Activated naive CD8-positive, alpha-beta T cell treated with anti-CD3 and anti-CD28 coated beads, Interleukin-2, amount 10 ng/mL, durations not matched to agents 7 days and 5 days (primary cell): Measurements from ENCODE around the gene TTC39A. TPM values are rescaled to one million over a fixed set of nuclear protein-coding genes. Genes with fewer than 3 reads are reported as not detected.
"Not testable (repeated sequence)": the region's sequence is repeated elsewhere in the genome, so short reads cannot be mapped to it uniquely, and the experiment has no call there.

Source experiments
- ATAC-seq: fragments of 150-1000 bp; cut with Tn5 transposase; one replicate; pipeline ENCODE4 v1.10.0; 2021; ENCODE audit warnings: low read depth, moderate library complexity
- POLR2A ChIA-PET: fragments of 350-600 bp; sonication (Branson Sonifier 250); formaldehyde crosslinking; loops from one replicate; lab custom pipeline; 2021; ENCODE audit warnings: antibody characterized with exemption; lab: Charles Lee
- DNase-seq: peaks from one replicate; pipeline ENCODE4 v3.0.0; 2021
- H3K27ac Mint-ChIP-seq: one replicate; pipeline ENCODE4 v1.8.0; 2022; ENCODE audit warnings: mild to moderate bottlenecking, mixed read lengths
- H3K27me3 Mint-ChIP-seq: one replicate; pipeline ENCODE4 v1.8.0; 2022; ENCODE audit warnings: mild to moderate bottlenecking, moderate library complexity, mixed read lengths
- H3K36me3 Mint-ChIP-seq: one replicate; pipeline ENCODE4 v1.8.0; 2021; ENCODE audit warnings: mild to moderate bottlenecking, mixed read lengths
- H3K4me1 Mint-ChIP-seq: one replicate; pipeline ENCODE4 v1.8.0; 2021; ENCODE audit warnings: mixed read lengths
- H3K4me3 Mint-ChIP-seq: one replicate; pipeline ENCODE4 v1.8.0; 2022; ENCODE audit warnings: mild to moderate bottlenecking, moderate library complexity, mixed read lengths
- H3K9me3 Mint-ChIP-seq: one replicate; pipeline ENCODE4 v1.8.0; 2021; ENCODE audit warnings: mixed read lengths
- total RNA-seq, 2 experiments: library from RNA; stranded (reverse); gene quantifications; one replicate each; pipeline ENCODE4 v1.2.3, GENCODE V29; 2021

TTC39A gene
- total RNA-seq, 2 experiments from 2014 or later, result not detected

GRCh38 chr1:51274676-51275075 lies 55.7 kb downstream of the TTC39A start:
- no peak for ATAC-seq
- no peaks in the 10 kb centered on the region for H3K27me3 Mint-ChIP-seq
- H3K4me3 Mint-ChIP-seq, result no peak overlapping the region
- H3K36me3 Mint-ChIP-seq, result peaks cover 21% of the 10 kb centered on the region
- POLR2A ChIA-PET, result no interaction called here
- no peak overlapping the region for H3K27ac Mint-ChIP-seq
- DNase-seq, result no peak
- peaks cover 6% of the 10 kb centered on the region for H3K4me1 Mint-ChIP-seq
- no peaks in the 10 kb centered on the region for H3K9me3 Mint-ChIP-seq

- H3K4me3 Mint-ChIP-seq, result no peak overlapping the region
- DNase-seq (no peak), ATAC-seq (no peak)
- H3K36me3 Mint-ChIP-seq, result peaks cover 24% of the 10 kb centered on the region
- H3K27me3 Mint-ChIP-seq, result no peaks in the 10 kb centered on the region
- H3K9me3 Mint-ChIP-seq, result no peaks in the 10 kb centered on the region
- POLR2A ChIA-PET, result no interaction called here
- peaks cover 15% of the 10 kb centered on the region for H3K4me1 Mint-ChIP-seq
- H3K27ac Mint-ChIP-seq, result no peak overlapping the region
Measured at GRCh38 chr1:51272916-51273315, 57.4 kb downstream of the TTC39A start.

DNA sequence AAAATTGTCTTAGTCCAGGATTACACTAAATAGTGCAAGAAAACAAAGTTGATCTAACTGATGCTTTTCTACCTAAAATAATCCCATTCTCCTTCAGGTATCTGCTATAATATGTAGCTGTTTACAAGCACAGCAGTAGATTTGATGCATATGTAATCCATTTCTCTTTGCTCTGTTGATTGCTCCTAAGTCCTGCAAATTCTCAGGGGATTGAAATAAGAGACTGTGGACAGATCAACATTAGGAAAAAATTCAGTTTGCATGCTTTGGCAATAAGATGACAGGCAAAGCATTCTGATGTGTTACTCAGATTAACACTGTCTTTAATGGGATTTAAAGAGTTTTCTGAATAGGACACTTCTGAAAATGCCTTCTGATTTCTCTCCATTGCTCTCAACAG lies 59.6 kb downstream of the TTC39A start:
- H3K4me1 Mint-ChIP-seq, result peaks cover 29% of the 10 kb centered on the region
- no peaks in the 10 kb centered on the region for H3K9me3 Mint-ChIP-seq
- H3K27me3 Mint-ChIP-seq, result no peaks in the 10 kb centered on the region
- ATAC-seq, result no peak
- H3K4me3 Mint-ChIP-seq, result no peak overlapping the region
- no peak overlapping the region for H3K27ac Mint-ChIP-seq
- no peak for DNase-seq
- POLR2A ChIA-PET, result no interaction called here
- peaks cover 24% of the 10 kb centered on the region for H3K36me3 Mint-ChIP-seq

DNA sequence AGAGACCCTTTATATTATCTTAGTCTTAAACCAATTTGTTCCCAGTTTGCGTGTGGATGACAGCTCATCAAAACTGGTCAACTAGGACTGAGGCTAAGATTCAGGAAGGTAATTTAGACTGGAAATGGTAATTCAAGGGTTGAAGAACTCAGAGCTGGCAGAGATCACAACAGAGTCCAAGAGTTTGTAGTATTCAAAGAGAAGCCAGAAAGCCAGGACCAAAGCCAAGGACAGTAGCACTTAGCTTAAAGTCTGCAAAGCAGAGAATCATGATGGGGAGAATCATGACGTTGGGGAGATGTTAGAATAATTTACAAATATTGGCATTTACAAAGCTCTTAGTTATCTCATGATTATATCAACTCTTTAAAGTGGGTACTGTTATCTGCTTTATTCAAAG lies 61.7 kb downstream of the TTC39A start:
- DNase-seq (no peak), ATAC-seq (no peak)
- Mint-ChIP-seq H3K36me3 (peaks cover 22% of the 10 kb centered on the region), H3K9me3 (no peaks in the 10 kb centered on the region), H3K27ac (peak overlapping the region; percentile 62), H3K4me3 (peak overlapping the region; percentile 11), H3K27me3 (no peaks in the 10 kb centered on the region), H3K4me1 (peaks cover 33% of the 10 kb centered on the region)
- POLR2A ChIA-PET, result no interaction called here

GRCh38 chr1:51266791-51267190 lies 63.6 kb downstream of the TTC39A start:
- no peaks in the 10 kb centered on the region for H3K27me3 Mint-ChIP-seq
- H3K9me3 Mint-ChIP-seq, result no peaks in the 10 kb centered on the region

DNA sequence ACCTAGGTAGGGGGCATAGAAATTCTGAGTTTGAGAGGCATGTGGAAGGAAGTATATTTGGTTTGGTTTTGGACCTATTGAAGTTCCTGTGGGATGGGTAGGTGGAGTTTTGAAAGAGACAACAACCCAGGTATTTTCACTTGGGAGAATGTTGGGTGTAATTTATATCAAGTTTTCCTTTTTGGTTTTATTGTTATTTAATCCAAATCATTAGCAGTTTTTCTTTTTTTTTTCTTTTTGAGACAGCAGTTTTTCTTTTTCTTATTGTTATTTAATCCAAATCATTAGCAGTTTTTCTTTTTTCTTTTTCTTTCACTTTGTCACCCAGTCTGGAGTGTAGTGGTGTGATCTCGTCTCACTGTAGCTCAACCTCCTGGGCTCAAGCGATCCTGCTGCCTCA lies 64.2 kb downstream of the TTC39A start:
- Mint-ChIP-seq H3K4me3 (no peak overlapping the region), H3K27ac (peak overlapping the region; percentile 2), H3K4me1 (peaks cover 37% of the 10 kb centered on the region), H3K27me3 (no peaks in the 10 kb centered on the region), H3K9me3 (no peaks in the 10 kb centered on the region), H3K36me3 (peaks cover 16% of the 10 kb centered on the region)
- POLR2A ChIA-PET, result no interaction called here
- DNase-seq, result no peak
- ATAC-seq, result no peak

More at GRCh38 chr1:51266791-51267190, 63.6 kb downstream of the TTC39A start:
- POLR2A ChIA-PET, result interaction anchor here (1.1 kb wide), 1 partner anchor 30 kb away, joined by 4 read pairs; the partner anchor contains the start of gene RNF11
- H3K27ac Mint-ChIP-seq, result no peak overlapping the region
- DNase-seq (no peak), ATAC-seq (no peak)
- no peak overlapping the region for H3K4me3 Mint-ChIP-seq
- H3K4me1 Mint-ChIP-seq, result peaks cover 34% of the 10 kb centered on the region
- peaks cover 22% of the 10 kb centered on the region for H3K36me3 Mint-ChIP-seq

GRCh38 chr1:51265618-51266017 lies 64.7 kb downstream of the TTC39A start:
- no peaks in the 10 kb centered on the region for H3K9me3 Mint-ChIP-seq
- no peak for DNase-seq
- ATAC-seq, result no peak
- POLR2A ChIA-PET, result no interaction called here
- peaks cover 11% of the 10 kb centered on the region for H3K36me3 Mint-ChIP-seq
- peaks cover 38% of the 10 kb centered on the region for H3K4me1 Mint-ChIP-seq
- no peak overlapping the region for H3K27ac Mint-ChIP-seq
- no peaks in the 10 kb centered on the region for H3K27me3 Mint-ChIP-seq
- H3K4me3 Mint-ChIP-seq, result no peak overlapping the region

GRCh38 chr1:51264451-51264850 lies 65.9 kb downstream of the TTC39A start:
- DNase-seq, result no peak
- no peak overlapping the region for H3K4me3 Mint-ChIP-seq
- H3K9me3 Mint-ChIP-seq, result no peaks in the 10 kb centered on the region
- no peak overlapping the region for H3K27ac Mint-ChIP-seq
- H3K27me3 Mint-ChIP-seq, result no peaks in the 10 kb centered on the region
- POLR2A ChIA-PET, result interaction anchor here (0.6 kb wide), 1 partner anchor 323 kb away, joined by 3 read pairs; no protein-coding TSS in a partner anchor
- ATAC-seq, result no peak
- H3K36me3 Mint-ChIP-seq, result peaks cover 4% of the 10 kb centered on the region
- peaks cover 42% of the 10 kb centered on the region for H3K4me1 Mint-ChIP-seq

- no peaks in the 10 kb centered on the region for H3K9me3 Mint-ChIP-seq
- DNase-seq (no peak), ATAC-seq (no peak)
- H3K27me3 Mint-ChIP-seq, result no peaks in the 10 kb centered on the region
- H3K36me3 Mint-ChIP-seq, result peaks cover 4% of the 10 kb centered on the region
- H3K4me1 Mint-ChIP-seq, result peaks cover 38% of the 10 kb centered on the region
- POLR2A ChIA-PET, result interaction anchor here (0.6 kb wide), 1 partner anchor 322 kb away, joined by 3 read pairs; no protein-coding TSS in a partner anchor
- H3K27ac Mint-ChIP-seq, result no peak overlapping the region
- no peak overlapping the region for H3K4me3 Mint-ChIP-seq
Measured at GRCh38 chr1:51263147-51263877, 67.0 kb downstream of the TTC39A start.

- H3K4me1 Mint-ChIP-seq, result peaks cover 11% of the 10 kb centered on the region
- H3K9me3 Mint-ChIP-seq, result no peaks in the 10 kb centered on the region
Measured at GRCh38 chr1:51255331-51255730, 75.0 kb downstream of the TTC39A start.

DNA sequence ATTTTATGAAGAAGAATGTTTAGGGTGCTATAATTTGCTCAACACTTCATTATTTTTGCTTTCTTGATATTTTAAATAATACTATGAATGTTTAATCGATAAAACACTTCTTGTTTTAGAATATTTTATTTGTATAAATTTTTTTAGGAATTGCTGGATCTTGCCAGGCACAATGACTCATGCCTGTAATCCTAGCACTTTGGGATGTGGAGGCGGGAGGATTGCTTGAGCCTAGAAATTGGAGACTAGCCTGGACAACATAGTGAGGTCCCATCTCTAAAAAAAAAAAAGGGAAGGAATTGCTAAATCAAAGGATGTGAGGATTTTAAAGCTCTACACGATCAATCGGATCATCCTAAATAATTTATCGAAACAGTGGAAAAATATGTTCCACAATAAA lies 76.7 kb downstream of the TTC39A start:
- POLR2A ChIA-PET, result no interaction called here
- H3K36me3 Mint-ChIP-seq, result peaks cover 7% of the 10 kb centered on the region
- no peak overlapping the region for H3K4me3 Mint-ChIP-seq
- DNase-seq (no peak), ATAC-seq (no peak)
- peaks cover 7% of the 10 kb centered on the region for H3K4me1 Mint-ChIP-seq
- H3K27ac Mint-ChIP-seq, result no peak overlapping the region
- H3K27me3 Mint-ChIP-seq, result no peaks in the 10 kb centered on the region
- H3K9me3 Mint-ChIP-seq, result no peaks in the 10 kb centered on the region

More at GRCh38 chr1:51255331-51255730, 75.0 kb downstream of the TTC39A start:
- POLR2A ChIA-PET, result no interaction called here
- peaks cover 7% of the 10 kb centered on the region for H3K36me3 Mint-ChIP-seq
- ATAC-seq, result no peak
- no peak for DNase-seq
- H3K27ac Mint-ChIP-seq, result no peak overlapping the region
- no peaks in the 10 kb centered on the region for H3K27me3 Mint-ChIP-seq
- H3K4me3 Mint-ChIP-seq, result no peak overlapping the region

GRCh38 chr1:51252366-51252765 lies 78.0 kb downstream of the TTC39A start:
- Mint-ChIP-seq H3K27ac (no peak overlapping the region), H3K4me3 (no peak overlapping the region), H3K9me3 (no peaks in the 10 kb centered on the region), H3K4me1 (peaks cover 10% of the 10 kb centered on the region), H3K36me3 (peaks cover 7% of the 10 kb centered on the region), H3K27me3 (no peaks in the 10 kb centered on the region)
- POLR2A ChIA-PET, result no interaction called here
- DNase-seq, result no peak
- ATAC-seq, result no peak

GRCh38 chr1:51251165-51251564 lies 79.2 kb downstream of the TTC39A start:
- H3K4me3 Mint-ChIP-seq, H3K9me3 Mint-ChIP-seq, H3K27me3 Mint-ChIP-seq, H3K27ac Mint-ChIP-seq, ATAC-seq, POLR2A ChIA-PET, DNase-seq: not testable (repeated sequence)
- peaks cover 13% of the 10 kb centered on the region for H3K36me3 Mint-ChIP-seq
- H3K4me1 Mint-ChIP-seq, result peaks cover 20% of the 10 kb centered on the region

DNA sequence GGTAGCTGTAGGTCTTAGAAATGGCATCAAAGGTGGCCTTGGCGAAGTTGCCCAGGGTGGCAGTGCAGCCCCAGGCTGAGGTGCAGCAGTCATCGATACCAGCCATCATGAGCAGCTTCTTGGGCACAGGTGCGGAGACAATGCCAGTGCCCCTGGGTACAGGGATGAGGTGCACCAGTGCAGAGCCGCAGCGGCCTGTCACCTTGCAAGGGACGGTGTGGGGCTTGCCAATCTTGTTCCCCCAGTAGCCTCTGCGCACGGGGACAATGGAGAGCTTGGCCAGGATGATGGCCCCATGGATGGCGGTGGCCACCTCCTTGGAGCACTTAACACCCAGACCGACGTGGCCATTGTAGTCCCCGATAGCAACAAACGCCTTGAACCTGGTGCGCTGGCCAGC lies 79.6 kb downstream of the TTC39A start:
- H3K4me3 Mint-ChIP-seq, POLR2A ChIA-PET, H3K27ac Mint-ChIP-seq, ATAC-seq, H3K27me3 Mint-ChIP-seq, DNase-seq, H3K9me3 Mint-ChIP-seq: not testable (repeated sequence)
- peaks cover 12% of the 10 kb centered on the region for H3K36me3 Mint-ChIP-seq
- H3K4me1 Mint-ChIP-seq, result peaks cover 22% of the 10 kb centered on the region
